ENCODE measurements around the gene A3GALT2.

- TF ChIP-seq, protein P1, sequence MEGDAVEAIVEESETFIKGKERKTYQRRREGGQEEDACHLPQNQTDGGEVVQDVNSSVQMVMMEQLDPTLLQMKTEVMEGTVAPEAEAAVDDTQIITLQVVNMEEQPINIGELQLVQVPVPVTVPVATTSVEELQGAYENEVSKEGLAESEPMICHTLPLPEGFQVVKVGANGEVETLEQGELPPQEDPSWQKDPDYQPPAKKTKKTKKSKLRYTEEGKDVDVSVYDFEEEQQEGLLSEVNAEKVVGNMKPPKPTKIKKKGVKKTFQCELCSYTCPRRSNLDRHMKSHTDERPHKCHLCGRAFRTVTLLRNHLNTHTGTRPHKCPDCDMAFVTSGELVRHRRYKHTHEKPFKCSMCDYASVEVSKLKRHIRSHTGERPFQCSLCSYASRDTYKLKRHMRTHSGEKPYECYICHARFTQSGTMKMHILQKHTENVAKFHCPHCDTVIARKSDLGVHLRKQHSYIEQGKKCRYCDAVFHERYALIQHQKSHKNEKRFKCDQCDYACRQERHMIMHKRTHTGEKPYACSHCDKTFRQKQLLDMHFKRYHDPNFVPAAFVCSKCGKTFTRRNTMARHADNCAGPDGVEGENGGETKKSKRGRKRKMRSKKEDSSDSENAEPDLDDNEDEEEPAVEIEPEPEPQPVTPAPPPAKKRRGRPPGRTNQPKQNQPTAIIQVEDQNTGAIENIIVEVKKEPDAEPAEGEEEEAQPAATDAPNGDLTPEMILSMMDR (conservative IDR thresholded peaks at IDR 0.05), result no peak
- no peak for TF ChIP-seq EZH2 (IDR thresholded peaks at IDR 0.05; ENCODE audit: low read depth)
These were observed 4.0 kb upstream of the A3GALT2 start for GRCh38 chr1:33324677-33325575.

Measured in PC-9 (cell line).